HG02759 (cell line): ENCODE results near the gene DHRS3.

Experiments used
- ATAC-seq: cut with Tn5 transposase; IDR thresholded peaks from one replicate; pipeline ENCODE4 v1.9.1; 2021; ENCODE audit warnings: mild to moderate bottlenecking, moderate library complexity; ENCODE audit not compliant: unreplicated experiment

DHRS3 gene

DNA sequence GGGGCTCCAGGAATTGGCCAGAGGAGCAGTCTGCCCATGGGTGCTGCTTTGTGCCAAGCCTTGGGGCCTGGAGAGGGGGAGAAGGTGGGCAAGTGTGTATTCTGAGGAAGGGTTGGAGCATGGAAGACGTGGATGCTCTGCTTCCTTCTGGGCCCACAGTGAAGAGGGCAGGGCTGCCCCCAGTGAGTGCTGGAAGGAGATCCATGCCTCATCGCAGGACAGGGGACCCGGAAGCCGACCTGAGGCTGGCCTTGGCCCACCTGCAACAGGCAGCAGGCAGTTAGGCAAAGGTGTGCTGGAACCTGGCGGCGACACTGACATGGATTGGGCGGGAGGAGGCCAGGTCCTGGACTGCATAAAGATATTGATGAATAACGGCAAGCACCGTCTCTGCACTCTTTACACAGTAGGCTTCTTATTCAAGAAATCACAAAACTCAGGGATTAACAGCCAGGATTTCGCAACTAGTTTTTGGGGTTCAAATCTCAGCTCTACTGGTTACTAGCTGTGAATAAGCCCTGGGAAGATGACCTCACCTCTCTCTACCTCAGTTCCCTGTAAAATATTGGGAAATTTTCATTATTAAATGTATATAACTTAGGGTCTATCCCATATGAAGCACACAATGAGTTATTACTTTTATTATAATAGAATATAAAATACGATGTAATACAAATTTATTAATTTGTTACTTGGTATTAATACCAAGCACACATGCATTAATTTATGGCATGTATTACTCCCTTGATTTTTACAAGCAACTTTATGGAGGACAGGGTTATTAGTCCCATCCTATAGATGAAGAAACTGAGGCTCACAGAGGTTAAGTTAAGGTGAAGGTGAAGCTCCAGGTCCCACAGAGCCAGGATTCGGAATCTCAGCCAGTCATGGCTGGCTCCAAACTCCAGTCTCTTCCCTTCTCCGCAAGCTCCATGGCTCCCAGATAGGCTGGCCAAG lies 62.3 kb downstream of the DHRS3 start:
- ATAC-seq, result no peak

DNA sequence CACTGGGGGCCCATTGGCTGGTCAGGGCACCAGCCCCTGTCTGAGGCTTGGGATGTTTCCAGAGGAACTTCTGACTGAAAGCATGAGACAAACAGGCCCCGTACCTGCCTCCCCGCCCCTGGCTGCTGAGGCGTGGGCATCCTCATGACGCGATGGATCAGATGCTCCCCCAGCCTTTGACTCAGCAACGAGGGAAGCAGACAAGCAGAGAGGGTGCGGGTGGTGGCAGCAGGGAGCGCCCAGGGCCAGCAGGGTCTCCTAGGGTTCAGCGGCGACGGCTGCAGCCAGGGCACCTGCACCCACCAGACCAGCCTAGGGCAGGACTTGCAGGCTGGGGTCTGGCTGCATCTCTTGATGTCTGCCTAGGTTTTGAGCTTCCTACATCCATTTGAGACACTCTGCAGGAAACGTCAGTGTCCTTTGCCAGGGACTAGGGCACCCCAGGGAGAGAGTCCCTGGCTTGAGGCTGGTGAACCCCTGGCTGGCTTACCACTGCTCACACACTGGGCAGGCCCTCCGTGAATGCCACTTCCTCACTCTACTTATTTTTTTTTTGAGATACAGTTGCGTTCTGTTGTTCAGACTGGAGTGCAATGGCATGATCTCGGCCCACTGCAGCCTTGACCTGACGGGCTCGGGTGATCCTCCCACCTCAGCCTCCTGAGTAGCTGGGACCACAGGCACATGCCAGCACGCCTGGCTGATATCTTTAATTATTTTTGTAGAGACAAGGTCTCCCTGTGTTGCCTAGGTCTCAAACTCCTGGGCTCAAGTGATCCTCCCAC lies 63.3 kb downstream of the DHRS3 start:
- no peak for ATAC-seq

DNA sequence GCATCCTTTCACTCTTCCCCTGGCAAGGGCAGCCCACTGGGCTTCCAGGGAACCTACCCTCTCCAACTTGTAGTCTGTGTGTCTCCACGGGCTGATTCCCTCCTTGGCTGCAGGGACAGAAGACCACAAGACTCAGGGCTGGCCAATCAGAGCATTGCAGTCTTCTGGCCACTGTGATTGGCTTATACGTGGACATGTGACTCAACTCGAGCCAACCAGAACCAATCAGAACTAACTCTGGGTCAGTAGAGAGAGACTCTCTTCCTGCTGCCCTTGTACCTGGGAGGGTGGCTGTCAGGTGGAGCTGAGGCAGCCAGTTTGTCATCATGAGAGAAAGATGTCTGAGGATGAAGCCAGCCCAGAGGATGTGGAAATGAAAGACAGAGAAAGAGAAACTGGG lies 64.0 kb downstream of the DHRS3 start:
- ATAC-seq, result no peak

DNA sequence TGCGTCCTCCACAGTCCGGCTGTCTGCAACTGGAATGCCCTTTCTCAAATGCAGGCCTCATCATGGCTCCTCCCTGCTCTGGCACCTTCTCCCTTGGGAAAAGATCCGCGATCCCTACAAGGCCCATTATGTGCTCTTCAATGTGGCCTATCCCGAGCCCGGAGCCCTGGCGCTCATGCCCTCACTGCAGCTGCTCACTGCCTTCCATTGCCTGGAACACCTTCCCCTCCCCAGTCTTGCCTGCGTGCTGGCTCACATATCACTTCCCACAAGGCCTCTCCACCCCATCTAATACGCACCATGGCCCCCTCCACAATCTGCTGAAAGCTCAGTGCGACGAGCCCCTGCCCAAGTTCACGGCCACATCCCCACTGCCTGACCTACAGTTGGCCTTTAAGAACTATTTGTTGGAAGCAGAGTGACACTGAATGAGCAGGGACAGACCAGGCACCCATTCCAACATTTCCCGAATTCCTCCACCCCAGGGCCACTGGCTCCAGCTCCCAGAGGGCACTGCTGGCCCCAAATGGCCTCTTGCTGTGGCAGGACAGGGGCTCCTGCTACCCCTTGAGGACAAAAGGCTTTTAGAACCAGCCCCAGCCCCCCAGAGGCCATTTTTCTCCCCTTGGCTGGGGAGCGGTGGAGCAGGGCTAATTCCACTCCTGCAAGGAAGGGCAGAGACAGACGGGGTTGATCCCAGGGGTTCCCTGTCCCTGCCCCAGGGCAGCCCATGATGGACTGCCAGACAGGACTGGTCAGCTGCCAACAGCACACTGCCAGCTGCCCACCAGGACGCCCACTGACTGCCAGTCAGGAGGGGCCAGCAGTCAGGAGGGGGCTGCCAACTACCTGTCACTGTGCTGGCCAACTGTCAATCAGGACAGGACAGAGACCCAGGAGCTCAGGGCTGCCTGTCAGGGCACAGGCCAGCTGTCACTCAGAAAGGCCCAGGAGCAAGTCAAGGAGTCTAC lies 64.8 kb downstream of the DHRS3 start:
- no peak for ATAC-seq

DNA sequence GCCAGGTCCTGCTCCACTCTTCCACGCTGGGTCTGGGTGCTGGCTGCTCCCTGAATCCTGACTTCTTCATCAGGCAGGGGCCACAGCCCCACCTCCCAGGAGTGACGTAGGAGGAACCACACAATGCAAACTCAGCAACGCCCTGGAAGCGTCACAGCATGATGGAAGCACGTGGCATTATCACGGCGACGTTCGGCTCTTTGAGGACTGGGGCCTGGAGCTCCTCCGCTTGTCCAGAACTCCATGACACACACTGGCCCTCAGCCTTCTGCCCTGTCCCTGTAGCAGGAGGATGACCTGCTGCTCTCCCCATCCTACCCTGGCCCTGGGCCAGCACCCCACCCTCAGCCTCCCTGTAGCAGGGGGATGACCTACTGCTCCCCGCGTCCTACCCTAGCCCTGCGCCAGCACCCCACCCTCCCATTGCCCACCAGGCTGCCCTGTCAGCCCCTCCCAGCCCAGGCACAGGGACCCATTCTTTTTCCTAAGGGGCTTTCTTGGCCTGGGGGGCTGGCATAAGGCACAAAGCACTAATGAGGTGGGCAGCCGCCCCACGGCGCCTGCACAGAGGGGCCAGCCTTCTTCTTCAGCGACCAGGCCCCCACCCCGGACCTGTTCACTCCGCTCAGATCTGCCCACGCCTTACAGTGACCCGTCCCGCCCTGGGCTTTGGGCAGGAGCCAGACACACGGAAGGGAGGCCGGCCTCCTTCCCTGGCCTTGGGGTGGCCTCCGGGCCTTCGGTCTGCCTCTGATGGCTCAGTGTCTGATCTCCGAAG lies 65.7 kb downstream of the DHRS3 start:
- no peak for ATAC-seq

DNA sequence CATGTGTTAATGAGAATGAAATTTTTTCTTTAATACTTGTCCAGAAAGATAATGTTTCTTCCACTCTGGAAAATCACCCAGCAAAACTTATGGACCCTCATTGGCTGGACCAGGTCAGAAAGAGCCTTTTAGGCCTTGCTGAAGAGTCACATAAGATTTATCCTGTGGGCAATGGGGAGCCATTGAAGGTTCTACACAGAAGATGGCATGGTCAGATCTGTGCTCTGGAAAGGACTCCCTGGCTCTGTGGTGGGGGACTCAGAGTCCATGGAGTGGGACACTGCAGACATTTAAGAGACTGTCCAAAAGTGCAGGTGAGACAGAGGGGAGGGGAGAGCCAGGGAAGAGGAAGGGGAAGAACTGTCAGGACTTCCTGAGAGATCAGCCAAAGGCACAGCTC lies 66.4 kb downstream of the DHRS3 start:
- ATAC-seq, result no peak

DNA sequence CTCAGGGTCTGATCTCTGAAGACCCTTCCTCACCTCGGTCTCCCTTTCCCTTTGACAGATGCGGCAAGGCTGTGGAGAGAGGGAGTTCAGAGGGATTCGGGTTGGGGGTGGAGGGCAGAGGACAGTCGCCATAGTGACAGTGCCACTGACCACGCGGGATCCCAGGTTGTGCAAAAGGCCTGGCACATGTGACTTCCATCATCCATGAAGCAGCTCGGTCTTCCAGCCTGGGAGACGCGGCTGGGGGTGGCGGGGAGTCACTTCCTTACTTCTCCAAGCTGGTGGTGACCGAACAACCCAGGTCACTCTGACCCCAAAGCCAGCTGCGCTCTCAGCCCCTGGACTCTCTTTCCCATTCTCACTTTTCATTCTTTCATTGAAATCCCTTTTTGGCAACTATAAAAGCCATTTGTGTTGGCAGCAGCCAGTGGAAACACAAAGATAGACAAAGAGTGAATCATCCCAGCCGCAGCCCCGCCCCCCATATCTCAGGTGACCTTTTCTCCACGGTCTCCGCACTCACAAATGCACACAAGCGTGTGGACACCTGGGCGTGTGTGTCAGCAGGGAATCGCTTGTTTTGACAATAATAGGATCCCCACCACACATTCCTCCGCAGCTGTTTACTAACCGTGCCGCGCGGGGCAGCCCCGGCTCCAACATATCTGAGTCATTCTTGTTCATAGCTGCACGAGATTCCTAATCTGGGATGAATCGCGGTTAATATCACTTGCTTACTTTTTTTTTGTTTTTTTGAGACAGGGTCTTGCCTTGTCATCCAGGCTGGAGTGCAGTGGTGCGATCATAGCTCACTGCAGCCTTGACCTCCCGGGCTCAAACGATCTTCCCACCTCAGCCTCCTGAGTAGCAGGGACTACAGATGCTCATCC lies 68.3 kb downstream of the DHRS3 start:
- no peak for ATAC-seq

DNA sequence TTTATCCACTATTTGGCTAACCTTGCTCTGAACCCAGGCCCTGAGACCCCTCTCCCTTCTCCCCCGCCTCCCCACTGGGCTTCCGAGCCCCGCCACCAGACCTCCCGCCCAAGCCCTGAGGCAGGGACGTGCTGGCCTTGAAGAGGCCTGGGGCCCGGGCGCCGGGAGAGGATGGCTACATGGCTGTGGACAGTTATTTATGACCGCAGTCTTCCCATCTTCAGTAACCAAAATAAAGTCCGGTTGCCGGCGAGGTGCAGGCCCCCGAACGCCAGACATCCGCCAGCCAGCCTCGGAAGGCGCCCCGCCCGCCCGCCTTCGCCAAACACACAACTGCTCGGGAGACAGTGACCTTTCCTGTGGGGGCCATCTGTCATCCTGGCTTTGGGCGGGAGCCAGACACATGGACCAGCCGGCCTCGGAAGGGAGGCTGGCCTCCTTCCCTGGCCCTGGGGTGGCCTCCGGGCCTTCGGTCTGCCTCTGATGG lies 69.0 kb downstream of the DHRS3 start:
- no peak for ATAC-seq

DNA sequence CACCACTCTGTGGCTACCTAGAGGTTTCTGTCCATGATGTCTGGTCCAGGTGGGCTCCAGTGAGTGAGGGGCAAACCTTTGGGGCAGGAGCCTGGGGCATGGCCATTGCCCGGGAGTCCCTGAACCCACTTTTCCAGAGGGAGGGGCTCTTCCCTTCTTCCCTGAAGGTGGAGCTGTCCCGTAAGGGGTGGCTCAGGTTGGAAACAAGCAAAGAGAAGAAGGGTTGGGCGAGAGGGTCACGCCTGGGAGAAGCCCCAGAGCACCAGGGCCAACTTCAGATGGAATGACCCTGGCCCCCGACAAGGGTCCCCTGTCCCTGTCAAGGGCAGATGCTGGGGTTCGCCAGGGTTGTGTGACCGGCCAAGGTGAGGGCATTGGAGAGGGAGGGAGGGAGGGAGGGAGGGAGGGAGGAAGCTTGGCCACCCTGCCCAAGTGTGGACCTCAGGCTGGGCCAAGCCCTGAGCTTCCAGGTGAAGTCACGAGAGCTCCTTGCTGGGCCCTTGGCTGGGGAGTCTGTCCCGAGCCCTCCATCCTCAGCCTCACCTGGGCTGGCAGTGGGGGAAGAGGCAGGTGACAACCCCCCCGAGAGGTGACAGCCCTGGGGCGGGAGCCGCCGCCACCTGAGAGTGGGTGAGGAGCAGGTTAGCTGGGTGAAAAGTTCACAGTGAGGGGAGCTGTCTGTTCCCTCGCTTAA lies 69.6 kb downstream of the DHRS3 start:
- ATAC-seq, result no peak

DNA sequence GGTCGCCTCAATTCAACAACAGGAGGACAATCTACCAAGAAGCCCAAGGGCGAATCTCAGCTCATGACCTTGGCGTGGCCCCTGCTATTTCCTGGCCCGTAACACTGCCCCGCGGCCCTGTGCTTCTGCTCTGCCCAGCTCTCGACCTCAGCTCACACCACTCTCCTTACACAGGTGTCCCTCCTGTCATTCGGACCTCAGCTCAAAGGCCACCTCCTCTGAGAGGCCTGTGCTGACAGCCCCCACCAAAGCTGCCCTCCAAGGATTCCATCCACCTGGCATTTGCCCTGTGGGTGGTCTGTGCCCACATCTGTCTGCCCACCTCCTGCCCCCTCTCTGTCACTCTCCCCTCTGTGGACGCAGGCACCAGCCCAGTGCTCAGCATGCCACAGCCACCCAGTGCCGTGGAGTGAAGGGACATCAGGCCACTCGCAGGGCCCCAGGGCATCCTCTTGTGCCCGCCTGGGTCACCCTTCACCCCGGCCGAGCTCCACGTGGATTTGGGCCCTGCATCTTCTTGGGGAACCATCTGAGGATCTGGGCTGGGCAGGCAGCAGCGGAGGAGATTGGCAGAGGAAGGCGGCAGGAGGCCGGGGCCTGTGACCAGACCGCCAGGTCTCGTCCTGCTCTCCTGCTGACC lies 70.3 kb downstream of the DHRS3 start:
- no peak for ATAC-seq

DNA sequence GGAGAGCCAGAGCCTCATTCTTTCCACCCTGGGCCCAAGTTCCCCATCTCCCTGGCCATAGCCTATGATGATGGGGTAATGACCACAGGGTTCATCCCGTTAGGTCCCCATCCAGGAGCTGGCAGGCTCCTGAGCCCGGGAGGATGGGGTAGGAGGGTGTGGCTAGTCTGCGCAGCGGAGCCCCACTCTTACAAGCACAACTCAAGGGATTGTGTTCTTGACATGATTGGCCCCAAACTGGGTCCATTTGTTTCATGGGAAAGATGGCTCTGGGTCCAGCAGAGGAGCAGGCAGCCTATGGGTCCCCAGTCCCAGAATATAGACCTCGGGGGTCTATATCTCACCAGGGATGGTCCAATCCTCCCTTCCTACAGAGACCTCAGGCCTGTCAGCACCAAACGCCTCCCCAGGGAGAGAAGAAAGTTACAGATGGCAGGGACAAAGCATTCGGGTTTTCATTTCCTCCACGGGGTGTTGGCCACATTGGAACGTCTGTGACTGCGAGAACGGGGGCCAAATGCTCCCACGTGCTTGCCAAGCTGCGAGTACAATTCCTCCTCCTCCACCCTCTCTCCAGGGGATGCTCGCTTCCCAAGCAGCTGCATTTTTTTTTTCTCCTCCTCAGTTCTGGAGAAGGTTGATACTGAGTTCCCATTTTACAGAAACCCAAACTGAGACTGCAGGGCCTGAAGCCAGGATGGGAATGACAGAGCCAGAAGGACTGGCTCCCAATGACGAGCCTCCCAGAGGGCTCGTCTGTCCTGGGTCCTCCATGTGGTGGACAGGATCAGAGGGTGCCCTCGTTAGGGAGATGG lies 71.0 kb downstream of the DHRS3 start:
- ATAC-seq, result no peak

DNA sequence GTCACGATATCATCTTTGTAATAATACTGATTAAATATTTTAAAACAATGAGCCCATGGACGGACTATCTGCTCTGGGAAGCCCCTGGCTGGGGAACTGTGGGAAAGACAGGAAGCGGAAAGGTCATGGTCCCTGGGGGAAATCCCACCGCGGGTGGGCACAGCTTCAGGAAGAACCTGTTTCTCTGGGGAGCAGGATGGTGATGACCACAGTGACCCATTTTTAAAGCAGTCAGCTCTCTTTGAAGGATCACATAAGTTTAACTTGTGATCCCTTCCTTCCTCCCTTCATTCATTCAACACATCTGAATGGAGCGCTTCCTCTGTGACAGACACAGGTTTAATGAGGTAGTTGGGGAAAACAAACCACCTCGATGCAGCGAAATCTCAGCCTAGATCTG lies 73.0 kb downstream of the DHRS3 start:
- no peak for ATAC-seq

DNA sequence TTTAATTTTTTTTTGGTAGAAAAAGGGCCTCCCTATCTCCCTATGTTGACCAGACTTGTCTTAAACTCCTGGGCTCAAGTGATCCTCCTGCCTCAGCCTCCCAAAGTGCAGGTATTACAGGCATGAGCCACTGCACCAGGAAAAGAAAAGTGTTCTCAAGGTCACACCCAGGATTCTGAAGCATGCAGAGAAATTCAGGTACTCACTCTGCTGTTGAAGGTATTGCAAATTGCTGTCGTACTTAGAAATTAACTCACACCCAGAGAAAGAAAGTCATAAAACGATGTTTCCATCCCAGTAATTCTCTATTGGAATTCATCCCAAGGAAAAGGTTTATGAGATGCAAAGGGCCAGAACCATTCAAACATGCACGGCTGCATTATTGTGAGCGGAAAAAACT lies 73.7 kb downstream of the DHRS3 start:
- no peak for ATAC-seq

DNA sequence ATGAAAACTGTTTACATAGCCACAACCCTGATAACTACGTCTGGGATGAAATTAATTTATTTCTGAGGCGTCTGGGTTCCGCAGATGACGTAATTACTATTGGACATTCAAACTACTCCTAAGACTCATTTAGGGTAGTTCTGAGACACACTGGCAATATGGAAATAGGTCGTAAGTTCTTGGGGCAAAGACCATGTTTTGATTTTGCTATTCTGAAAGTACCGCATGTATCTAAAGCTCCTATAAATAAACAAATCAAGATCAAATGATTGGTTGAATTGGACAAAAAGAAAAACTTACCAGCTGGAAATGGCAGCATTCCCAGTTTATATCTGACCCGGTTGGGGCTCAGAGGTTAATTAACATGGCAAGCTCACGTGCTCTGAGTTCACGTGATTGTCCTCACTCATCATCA lies 74.3 kb downstream of the DHRS3 start:
- no peak for ATAC-seq

DNA sequence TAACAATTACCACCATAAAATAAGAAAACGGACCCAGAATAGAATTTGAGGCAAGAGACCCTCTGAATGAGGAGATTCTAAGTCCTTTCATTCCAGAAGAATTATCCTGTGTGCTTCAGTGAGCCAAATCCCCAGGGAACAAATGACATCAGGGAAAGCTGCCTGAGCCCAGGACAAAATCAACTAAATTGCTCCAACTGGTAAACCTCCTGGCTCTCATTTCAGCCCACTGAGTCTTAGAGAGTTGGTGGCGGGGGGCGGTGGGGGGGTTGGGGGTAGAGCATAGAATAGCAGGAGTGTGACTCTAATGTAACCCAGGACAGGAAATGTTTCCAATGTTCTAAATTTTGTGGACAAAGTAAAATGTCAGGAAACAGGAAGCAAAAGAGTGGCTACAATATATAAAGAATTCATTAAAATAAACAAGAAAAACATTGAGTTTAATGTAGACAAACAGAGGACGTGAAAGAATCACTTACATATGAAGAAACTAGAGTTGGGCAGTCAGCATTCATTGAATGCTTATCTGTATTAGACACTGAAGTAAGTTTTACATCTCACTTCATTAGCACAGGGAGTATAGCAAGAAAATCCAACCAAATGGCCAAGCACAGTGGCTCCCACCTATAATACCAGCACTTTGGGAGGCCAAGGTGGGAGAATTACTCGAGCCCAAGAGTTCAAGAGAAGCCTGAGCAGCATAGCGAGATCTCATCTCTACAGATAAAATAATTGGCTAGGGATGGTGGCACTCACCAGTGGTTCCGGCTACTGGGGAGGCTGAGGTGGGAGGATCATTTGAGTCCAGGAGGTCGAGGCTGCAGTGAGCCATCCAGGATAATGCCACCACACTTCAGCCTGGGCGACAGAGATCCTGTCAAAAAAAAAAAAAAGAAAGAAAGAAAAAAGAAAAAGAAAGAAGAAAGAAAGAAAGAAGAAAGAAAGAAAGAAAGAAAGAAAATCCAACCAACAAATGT lies 75.1 kb downstream of the DHRS3 start:
- ATAC-seq, result no peak

DNA sequence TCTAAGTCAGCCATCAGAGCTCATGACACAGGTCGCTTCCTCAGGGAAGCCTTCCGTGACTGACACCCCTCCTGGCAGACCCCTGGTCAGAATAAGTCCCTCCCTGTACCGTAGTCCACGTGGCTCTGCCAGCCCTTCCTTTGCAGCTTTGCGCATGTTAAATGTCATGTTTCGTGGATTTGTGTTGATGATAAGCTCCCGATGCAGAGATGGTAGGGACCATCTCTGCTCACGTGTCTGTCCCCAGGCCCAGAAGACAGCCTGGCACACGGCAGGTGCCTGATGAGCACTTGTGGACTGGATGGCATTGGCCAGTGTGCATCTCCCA lies 75.9 kb downstream of the DHRS3 start:
- ATAC-seq, result no peak
